ENCODE measurements around the gene TUBB3. TPM values are rescaled to one million over a fixed set of nuclear protein-coding genes. Genes with fewer than 3 reads are reported as not detected.
"Not testable (repeated sequence)": the region's sequence is repeated elsewhere in the genome, so short reads cannot be mapped to it uniquely, and the experiment has no call there.

TUBB3 gene
- total RNA-seq, 1 experiment from 2014 or later = 209 TPM

DNA sequence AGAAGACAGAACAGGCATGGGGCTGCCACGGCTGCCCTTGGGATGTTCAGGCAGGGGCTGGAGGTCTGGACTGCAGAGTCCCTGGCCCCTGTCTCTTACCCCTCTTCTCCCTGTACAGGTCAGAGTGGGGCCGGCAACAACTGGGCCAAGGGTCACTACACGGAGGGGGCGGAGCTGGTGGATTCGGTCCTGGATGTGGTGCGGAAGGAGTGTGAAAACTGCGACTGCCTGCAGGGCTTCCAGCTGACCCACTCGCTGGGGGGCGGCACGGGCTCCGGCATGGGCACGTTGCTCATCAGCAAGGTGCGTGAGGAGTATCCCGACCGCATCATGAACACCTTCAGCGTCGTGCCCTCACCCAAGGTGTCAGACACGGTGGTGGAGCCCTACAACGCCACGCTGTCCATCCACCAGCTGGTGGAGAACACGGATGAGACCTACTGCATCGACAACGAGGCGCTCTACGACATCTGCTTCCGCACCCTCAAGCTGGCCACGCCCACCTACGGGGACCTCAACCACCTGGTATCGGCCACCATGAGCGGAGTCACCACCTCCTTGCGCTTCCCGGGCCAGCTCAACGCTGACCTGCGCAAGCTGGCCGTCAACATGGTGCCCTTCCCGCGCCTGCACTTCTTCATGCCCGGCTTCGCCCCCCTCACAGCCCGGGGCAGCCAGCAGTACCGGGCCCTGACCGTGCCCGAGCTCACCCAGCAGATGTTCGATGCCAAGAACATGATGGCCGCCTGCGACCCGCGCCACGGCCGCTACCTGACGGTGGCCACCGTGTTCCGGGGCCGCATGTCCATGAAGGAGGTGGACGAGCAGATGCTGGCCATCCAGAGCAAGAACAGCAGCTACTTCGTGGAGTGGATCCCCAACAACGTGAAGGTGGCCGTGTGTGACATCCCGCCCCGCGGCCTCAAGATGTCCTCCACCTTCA lies 11.7 kb downstream of the TUBB3 start:
- POLR2A ChIA-PET = interaction anchor here (0.5 kb wide), 1 partner anchor 50 kb away, joined by 4 read pairs; no protein-coding TSS in a partner anchor
- no peaks in the 10 kb centered on the region for H3K27me3 Mint-ChIP-seq (ENCODE audit: low read depth)
- no peaks in the 10 kb centered on the region for H3K9me3 Mint-ChIP-seq
- CTCF ChIA-PET = interaction anchor here (1.8 kb wide), 1 partner anchor 10 kb away, joined by 5 read pairs; no protein-coding TSS in a partner anchor
- H3K27ac Mint-ChIP-seq = no peak overlapping the region
- no peak for TF ChIP-seq ESRRA (CRISPR knock-in tag; IDR thresholded peaks at IDR 0.05; ENCODE audit: borderline replicate concordance)
- TF ChIP-seq, protein P1, sequence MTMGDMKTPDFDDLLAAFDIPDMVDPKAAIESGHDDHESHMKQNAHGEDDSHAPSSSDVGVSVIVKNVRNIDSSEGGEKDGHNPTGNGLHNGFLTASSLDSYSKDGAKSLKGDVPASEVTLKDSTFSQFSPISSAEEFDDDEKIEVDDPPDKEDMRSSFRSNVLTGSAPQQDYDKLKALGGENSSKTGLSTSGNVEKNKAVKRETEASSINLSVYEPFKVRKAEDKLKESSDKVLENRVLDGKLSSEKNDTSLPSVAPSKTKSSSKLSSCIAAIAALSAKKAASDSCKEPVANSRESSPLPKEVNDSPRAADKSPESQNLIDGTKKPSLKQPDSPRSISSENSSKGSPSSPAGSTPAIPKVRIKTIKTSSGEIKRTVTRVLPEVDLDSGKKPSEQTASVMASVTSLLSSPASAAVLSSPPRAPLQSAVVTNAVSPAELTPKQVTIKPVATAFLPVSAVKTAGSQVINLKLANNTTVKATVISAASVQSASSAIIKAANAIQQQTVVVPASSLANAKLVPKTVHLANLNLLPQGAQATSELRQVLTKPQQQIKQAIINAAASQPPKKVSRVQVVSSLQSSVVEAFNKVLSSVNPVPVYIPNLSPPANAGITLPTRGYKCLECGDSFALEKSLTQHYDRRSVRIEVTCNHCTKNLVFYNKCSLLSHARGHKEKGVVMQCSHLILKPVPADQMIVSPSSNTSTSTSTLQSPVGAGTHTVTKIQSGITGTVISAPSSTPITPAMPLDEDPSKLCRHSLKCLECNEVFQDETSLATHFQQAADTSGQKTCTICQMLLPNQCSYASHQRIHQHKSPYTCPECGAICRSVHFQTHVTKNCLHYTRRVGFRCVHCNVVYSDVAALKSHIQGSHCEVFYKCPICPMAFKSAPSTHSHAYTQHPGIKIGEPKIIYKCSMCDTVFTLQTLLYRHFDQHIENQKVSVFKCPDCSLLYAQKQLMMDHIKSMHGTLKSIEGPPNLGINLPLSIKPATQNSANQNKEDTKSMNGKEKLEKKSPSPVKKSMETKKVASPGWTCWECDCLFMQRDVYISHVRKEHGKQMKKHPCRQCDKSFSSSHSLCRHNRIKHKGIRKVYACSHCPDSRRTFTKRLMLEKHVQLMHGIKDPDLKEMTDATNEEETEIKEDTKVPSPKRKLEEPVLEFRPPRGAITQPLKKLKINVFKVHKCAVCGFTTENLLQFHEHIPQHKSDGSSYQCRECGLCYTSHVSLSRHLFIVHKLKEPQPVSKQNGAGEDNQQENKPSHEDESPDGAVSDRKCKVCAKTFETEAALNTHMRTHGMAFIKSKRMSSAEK (CRISPR knock-in tag; IDR thresholded peaks at IDR 0.05; ENCODE audit: borderline replicate concordance) = no peak
- TF ChIP-seq, protein P2, sequence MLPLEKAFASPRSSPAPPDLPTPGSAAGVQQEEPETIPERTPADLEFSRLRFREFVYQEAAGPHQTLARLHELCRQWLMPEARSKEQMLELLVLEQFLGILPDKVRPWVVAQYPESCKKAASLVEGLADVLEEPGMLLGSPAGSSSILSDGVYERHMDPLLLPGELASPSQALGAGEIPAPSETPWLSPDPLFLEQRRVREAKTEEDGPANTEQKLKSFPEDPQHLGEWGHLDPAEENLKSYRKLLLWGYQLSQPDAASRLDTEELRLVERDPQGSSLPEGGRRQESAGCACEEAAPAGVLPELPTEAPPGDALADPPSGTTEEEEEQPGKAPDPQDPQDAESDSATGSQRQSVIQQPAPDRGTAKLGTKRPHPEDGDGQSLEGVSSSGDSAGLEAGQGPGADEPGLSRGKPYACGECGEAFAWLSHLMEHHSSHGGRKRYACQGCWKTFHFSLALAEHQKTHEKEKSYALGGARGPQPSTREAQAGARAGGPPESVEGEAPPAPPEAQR (CRISPR knock-in tag; IDR thresholded peaks at IDR 0.05) = no peak
- TF ChIP-seq, protein P3, sequence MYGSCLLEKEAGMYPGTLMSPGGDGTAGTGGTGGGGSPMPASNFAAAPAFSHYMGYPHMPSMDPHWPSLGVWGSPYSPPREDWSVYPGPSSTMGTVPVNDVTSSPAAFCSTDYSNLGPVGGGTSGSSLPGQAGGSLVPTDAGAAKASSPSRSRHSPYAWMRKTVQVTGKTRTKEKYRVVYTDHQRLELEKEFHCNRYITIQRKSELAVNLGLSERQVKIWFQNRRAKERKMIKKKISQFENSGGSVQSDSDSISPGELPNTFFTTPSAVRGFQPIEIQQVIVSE (CRISPR knock-in tag; IDR thresholded peaks at IDR 0.05; ENCODE audit: borderline replicate concordance) = no peak
- no peak for TF ChIP-seq TCF7 (CRISPR knock-in tag; IDR thresholded peaks at IDR 0.05; ENCODE audit: low read depth)
- TF ChIP-seq, protein P4, sequence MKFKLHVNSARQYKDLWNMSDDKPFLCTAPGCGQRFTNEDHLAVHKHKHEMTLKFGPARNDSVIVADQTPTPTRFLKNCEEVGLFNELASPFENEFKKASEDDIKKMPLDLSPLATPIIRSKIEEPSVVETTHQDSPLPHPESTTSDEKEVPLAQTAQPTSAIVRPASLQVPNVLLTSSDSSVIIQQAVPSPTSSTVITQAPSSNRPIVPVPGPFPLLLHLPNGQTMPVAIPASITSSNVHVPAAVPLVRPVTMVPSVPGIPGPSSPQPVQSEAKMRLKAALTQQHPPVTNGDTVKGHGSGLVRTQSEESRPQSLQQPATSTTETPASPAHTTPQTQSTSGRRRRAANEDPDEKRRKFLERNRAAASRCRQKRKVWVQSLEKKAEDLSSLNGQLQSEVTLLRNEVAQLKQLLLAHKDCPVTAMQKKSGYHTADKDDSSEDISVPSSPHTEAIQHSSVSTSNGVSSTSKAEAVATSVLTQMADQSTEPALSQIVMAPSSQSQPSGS (CRISPR knock-in tag; IDR thresholded peaks at IDR 0.05; ENCODE audit: borderline replicate concordance, low read depth) = no peak
- TF ChIP-seq, protein P5, sequence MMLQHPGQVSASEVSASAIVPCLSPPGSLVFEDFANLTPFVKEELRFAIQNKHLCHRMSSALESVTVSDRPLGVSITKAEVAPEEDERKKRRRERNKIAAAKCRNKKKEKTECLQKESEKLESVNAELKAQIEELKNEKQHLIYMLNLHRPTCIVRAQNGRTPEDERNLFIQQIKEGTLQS (CRISPR knock-in tag; conservative IDR thresholded peaks at IDR 0.05) = no peak
- TF ChIP-seq, protein P6, sequence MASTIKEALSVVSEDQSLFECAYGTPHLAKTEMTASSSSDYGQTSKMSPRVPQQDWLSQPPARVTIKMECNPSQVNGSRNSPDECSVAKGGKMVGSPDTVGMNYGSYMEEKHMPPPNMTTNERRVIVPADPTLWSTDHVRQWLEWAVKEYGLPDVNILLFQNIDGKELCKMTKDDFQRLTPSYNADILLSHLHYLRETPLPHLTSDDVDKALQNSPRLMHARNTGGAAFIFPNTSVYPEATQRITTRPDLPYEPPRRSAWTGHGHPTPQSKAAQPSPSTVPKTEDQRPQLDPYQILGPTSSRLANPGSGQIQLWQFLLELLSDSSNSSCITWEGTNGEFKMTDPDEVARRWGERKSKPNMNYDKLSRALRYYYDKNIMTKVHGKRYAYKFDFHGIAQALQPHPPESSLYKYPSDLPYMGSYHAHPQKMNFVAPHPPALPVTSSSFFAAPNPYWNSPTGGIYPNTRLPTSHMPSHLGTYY (CRISPR knock-in tag; IDR thresholded peaks at IDR 0.05) = no peak
- TF ChIP-seq, protein P7, sequence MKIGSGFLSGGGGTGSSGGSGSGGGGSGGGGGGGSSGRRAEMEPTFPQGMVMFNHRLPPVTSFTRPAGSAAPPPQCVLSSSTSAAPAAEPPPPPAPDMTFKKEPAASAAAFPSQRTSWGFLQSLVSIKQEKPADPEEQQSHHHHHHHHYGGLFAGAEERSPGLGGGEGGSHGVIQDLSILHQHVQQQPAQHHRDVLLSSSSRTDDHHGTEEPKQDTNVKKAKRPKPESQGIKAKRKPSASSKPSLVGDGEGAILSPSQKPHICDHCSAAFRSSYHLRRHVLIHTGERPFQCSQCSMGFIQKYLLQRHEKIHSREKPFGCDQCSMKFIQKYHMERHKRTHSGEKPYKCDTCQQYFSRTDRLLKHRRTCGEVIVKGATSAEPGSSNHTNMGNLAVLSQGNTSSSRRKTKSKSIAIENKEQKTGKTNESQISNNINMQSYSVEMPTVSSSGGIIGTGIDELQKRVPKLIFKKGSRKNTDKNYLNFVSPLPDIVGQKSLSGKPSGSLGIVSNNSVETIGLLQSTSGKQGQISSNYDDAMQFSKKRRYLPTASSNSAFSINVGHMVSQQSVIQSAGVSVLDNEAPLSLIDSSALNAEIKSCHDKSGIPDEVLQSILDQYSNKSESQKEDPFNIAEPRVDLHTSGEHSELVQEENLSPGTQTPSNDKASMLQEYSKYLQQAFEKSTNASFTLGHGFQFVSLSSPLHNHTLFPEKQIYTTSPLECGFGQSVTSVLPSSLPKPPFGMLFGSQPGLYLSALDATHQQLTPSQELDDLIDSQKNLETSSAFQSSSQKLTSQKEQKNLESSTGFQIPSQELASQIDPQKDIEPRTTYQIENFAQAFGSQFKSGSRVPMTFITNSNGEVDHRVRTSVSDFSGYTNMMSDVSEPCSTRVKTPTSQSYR (CRISPR knock-in tag; IDR thresholded peaks at IDR 0.05) = no peak
- TF ChIP-seq SMAD4 (CRISPR knock-in tag; IDR thresholded peaks at IDR 0.05) = no peak
- TF ChIP-seq KAT7 (CRISPR knock-in tag; IDR thresholded peaks at IDR 0.05; ENCODE audit: borderline replicate concordance) = no peak
- TF ChIP-seq FOXJ3 (CRISPR knock-in tag; IDR thresholded peaks at IDR 0.05; ENCODE audit: borderline replicate concordance) = no peak
- TF ChIP-seq, protein P8, sequence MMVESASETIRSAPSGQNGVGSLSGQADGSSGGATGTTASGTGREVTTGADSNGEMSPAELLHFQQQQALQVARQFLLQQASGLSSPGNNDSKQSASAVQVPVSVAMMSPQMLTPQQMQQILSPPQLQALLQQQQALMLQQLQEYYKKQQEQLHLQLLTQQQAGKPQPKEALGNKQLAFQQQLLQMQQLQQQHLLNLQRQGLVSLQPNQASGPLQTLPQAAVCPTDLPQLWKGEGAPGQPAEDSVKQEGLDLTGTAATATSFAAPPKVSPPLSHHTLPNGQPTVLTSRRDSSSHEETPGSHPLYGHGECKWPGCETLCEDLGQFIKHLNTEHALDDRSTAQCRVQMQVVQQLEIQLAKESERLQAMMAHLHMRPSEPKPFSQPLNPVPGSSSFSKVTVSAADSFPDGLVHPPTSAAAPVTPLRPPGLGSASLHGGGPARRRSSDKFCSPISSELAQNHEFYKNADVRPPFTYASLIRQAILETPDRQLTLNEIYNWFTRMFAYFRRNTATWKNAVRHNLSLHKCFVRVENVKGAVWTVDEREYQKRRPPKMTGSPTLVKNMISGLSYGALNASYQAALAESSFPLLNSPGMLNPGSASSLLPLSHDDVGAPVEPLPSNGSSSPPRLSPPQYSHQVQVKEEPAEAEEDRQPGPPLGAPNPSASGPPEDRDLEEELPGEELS (CRISPR knock-in tag; IDR thresholded peaks at IDR 0.05) = no peak
- no peak for TF ChIP-seq MXD4 (CRISPR knock-in tag; IDR thresholded peaks at IDR 0.05; ENCODE audit: borderline replicate concordance)
- no peak for TF ChIP-seq ETV6 (CRISPR knock-in tag; IDR thresholded peaks at IDR 0.05)
- DNase-seq (ENCODE audit: low spot score) (no peak), ATAC-seq (no peak)
- no peak overlapping the region for H3K4me3 Mint-ChIP-seq
- H3K4me1 Mint-ChIP-seq = no peaks in the 10 kb centered on the region
- H3K36me3 Mint-ChIP-seq = peaks cover 35% of the 10 kb centered on the region

DNA sequence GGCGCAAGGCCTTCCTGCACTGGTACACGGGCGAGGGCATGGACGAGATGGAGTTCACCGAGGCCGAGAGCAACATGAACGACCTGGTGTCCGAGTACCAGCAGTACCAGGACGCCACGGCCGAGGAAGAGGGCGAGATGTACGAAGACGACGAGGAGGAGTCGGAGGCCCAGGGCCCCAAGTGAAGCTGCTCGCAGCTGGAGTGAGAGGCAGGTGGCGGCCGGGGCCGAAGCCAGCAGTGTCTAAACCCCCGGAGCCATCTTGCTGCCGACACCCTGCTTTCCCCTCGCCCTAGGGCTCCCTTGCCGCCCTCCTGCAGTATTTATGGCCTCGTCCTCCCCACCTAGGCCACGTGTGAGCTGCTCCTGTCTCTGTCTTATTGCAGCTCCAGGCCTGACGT lies 12.5 kb downstream of the TUBB3 start:
- H3K9me3 Mint-ChIP-seq; ATAC-seq; H3K4me3 Mint-ChIP-seq; H3K4me1 Mint-ChIP-seq; POLR2A ChIA-PET; H3K27me3 Mint-ChIP-seq (ENCODE audit: low read depth); DNase-seq (ENCODE audit: low spot score); H3K27ac Mint-ChIP-seq: not testable (repeated sequence)
- peaks cover 33% of the 10 kb centered on the region for H3K36me3 Mint-ChIP-seq
- CTCF ChIA-PET = interaction anchor here (1.8 kb wide), 1 partner anchor 10 kb away, joined by 5 read pairs; no protein-coding TSS in a partner anchor

Data from WTC11 (cell line).